ENCODE results near the gene SS18L1.

DNA sequence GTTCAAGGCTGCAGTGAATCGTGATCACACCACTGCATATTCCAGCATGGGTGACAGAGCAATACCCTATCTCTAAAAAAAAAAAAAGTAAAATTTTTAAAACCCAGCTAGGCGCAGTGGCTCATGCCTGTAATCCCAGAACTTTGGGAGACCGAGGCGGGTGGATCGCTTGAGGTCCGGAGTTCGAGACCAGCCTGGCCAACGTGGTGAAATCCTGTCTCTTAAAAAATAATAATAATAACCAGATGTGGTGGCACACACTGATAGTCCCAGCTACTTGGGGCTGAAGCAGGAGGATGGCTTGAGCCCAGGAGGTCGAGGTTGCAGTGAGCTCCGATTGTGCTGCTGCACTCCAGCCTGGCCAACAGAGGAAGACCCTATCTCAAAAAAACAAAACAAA, 52.7 kb downstream of the SS18L1 start:
- TF ChIP-seq, protein P1, sequence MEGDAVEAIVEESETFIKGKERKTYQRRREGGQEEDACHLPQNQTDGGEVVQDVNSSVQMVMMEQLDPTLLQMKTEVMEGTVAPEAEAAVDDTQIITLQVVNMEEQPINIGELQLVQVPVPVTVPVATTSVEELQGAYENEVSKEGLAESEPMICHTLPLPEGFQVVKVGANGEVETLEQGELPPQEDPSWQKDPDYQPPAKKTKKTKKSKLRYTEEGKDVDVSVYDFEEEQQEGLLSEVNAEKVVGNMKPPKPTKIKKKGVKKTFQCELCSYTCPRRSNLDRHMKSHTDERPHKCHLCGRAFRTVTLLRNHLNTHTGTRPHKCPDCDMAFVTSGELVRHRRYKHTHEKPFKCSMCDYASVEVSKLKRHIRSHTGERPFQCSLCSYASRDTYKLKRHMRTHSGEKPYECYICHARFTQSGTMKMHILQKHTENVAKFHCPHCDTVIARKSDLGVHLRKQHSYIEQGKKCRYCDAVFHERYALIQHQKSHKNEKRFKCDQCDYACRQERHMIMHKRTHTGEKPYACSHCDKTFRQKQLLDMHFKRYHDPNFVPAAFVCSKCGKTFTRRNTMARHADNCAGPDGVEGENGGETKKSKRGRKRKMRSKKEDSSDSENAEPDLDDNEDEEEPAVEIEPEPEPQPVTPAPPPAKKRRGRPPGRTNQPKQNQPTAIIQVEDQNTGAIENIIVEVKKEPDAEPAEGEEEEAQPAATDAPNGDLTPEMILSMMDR (IDR thresholded peaks at IDR 0.05) = no peak
- no peak for TF ChIP-seq POLR2A (IDR thresholded peaks at IDR 0.05)

Data from uterus (tissue), 2 donors.